ACHN (cell line): ENCODE results near the gene RHBDL1.

Source experiments
- DNase-seq: peaks from one replicate; pipeline ENCODE4 v3.0.0-alpha.2; 2015
- in situ Hi-C: cut with HindIII; loops from 2 replicates; pipeline ENCODE4 v1.10.0; 2017; ENCODE audit warnings: low sequenced_read_pairs, low pct_ligation_motif_present, low pct_unique_long_range_greater_than_20kb

The RHBDL1 gene

DNA sequence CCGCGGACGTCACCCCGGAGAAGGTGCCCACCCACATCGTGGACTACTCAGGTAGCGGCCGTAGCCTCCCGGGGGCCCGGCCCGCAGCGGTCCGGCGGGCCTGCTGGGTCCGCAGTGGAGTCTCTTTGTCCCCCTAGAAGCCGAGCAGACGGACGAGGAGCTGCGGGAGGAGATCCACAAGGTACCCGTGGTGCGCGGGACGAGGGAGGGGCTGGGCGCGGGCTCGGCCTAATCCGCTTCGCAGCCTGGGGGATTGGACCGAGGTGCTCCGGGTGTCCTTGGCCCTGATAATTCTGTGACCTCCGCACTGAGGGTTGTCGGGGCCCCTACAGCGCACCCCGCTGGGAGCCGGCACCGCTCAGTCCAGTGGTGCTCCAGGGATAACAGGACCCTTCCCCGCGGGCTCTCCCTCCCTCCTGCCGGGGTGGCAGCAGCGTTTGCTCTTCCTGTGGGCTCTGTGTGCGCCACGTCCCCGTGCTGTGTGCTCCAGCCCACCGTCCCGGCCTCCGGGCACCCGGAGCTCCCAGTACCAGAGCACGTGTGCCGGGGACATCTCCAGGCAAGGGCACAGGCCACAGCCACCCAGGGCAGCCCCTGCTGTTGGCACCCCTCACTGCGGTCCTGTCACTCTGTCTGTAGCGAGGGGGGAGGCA is 6.8 kb upstream of the RHBDL1 start:
- in situ Hi-C loops = no loop called here

DNA sequence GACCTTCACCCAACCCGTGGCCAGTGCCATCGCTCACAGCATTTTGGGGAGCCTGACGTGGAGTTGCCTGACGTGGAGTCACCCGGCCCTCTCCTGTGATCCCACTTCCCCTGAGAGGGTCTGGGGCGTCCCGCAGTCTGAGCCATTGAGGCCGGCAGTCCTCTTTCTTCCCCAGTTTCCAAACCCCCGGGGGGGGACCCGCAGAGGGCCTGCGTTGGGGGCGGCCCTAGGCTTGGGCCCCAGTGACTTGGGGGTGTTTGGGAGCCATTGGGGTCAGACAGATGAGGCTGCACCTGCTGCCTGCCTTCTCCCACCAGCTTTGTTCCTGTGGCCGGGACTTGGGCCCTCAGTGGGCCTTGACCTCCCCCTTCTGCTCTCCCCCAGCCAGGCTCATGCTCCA is 5.8 kb upstream of the RHBDL1 start:
- in situ Hi-C loops = no loop called here
- no peak for DNase-seq

More for the DNA sequence above, 6.8 kb upstream of the RHBDL1 start:
- DNase-seq = peak; percentile 29

DNA sequence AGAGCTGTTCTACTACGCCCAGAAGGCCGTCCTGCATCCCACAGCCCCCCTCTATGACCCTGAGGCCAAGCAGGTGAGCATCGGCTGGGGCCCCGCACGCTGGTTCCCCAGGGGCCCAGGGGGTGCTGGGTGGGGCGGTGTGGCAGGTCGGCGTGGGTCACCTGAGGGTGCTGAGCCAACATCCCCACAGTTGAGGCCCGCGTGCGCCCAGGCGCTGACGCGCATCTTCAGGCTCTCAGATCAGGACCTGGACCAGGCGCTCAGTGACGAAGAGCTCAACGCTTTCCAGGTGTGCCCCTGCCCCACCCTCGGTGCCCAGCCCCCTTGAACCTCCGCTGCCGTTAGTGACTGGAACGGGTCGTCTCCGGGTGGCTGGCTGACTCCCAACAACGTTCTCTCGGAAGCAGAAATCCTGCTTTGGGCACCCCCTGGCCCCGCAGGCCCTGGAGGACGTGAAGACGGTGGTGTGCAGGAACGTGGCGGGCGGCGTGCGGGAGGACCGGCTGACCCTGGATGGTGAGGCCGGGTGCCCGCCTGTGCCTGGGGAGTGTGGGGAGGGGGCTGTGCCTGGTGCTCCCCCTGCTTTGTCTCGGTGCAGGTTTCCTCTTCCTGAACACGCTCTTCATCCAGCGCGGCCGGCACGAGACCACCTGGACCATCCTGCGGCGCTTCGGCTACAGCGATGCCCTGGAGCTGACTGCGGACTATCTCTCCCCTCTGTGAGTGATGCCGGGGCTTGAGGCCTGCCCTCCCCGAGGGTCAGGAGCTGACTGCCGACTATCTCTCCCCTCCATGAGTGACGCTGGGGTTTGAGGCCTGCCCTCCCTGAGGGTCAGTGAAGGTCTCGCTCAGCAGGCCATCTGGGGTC is 4.8 kb upstream of the RHBDL1 start:
- in situ Hi-C loops = no loop called here
- DNase-seq = no peak

DNA sequence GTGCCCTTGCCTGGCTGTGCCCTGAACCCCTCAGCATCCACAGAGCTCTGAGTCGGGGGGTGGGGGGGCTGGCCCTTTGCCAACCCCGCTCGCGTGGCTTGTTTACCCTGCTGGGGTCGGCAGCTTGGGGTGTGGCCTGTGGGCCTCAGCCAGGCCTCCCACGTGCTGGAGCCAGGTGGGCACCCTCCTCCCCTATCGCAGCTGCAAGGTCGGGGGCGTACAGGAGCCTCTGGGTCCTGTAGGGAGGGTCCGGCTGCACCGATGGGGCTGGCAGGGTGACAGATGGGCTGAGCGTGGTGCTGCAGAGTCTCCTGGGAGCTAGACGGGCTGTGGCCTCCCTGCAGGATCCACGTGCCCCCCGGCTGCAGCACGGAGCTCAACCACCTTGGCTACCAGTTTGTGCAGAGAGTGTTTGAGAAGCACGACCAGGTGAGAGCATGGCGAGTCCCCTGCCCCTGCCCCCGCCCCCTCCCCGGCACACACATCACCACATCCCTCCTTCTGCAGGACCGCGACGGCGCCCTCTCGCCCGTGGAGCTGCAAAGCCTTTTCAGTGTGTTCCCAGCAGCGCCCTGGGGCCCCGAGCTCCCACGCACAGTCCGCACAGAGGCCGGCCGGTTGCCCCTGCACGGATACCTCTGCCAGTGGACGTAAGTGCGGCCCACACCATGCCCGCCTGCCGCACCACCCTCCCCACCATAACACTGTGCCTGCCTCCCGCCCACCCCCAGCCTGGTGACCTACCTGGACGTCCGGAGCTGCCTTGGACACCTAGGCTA is 3.9 kb upstream of the RHBDL1 start:
- in situ Hi-C loops = no loop called here
- no peak for DNase-seq

DNA sequence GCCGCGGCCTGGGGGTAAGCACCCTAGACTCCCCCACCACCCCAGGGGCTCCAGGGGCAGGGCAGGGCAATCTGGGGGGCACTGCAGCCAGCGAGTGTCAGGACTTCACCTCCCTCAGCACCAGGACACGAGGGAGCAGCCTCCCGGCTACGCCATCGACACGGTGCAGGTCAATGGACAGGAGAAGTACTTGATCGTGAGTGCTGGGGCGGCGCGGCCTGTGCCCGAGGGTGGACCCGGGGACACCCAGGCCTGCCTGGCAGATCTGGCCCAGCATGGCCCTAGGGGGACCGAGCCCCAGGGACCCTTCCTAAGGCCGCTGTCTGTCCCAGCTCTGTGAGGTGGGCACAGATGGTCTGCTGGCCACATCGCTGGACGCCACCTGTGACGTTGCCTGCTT is 3.1 kb upstream of the RHBDL1 start:
- no peak for DNase-seq
- in situ Hi-C loops = no loop called here

DNA sequence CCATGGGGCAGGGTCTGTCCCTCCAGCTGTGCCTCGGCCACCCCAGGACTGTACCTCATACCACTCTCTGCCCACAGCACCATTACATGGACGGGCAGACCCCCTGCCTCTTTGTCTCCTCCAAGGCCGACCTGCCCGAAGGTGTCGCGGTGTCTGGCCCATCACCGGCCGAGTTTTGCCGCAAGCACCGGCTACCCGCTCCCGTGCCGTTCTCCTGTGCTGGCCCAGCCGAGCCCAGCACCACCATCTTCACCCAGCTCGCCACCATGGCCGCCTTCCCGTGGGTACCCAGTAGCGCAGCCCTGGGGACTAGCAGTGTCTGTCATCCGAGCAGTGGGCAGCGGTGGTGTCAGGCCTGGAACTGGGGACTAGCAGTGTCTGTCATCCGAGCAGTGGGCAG is 2.6 kb upstream of the RHBDL1 start:
- no peak for DNase-seq
- in situ Hi-C loops = no loop called here

DNA sequence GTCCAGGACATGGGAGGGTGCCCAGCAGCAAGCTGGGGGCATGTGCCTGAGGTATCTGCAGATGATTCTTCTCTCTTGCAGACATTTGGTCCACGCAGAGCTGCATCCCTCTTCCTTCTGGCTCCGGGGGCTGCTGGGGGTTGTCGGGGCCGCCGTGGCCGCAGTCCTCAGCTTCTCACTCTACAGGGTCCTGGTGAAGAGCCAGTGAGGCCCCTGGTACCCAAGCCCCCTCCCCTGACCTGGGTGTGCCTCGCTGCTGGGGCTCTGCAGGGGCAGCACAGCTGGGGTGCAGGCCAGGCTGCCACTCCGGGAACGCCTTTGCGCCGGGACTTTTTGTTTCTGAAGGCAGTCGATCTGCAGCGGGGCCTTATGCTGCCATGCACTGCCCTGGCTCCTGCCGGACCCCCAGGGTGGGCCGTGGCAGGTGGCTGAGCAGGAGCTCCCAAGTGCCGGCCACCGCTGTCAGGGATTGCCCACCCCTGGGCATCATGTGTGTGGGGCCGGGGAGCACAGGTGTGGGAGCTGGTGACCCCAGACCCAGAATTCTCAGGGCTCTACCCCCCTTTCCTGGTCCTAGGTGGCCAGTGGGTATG is 2.0 kb upstream of the RHBDL1 start:
- in situ Hi-C loops = no loop called here
- DNase-seq = no peak

DNA sequence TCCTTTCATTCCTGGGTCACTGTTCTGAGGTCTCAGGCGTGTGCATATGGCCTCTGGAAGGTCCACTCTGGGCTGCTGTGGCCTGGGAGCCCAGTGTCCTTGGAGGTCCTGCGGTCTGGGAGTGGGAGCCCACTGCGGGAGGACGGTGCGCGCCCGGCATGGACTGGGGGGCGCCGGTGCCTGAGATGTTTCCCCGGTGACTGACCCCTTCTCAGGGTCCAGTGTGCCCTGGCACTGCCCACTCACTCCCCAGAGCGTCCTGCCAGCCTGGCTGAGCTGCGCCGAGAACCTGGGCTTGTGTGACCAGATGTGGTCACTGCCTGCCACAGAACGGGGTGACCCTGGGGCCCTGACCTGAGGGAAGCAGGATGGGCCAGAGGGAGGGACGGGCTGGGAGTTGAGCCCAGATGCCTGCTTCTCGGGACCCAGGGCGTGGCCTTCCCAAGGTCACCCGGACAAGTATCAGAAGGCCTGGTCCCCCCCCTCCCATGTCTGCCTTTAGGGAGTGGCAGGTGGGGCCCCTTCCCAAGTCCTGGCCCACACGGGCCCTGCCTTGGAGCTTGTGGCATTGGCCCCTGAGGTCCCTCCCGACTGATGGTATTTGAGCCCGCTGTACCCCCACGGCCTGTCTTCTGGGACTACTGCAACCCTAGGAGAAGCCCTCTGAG is 1.1 kb upstream of the RHBDL1 start:
- no peak for DNase-seq
- in situ Hi-C loops = no loop called here

DNA sequence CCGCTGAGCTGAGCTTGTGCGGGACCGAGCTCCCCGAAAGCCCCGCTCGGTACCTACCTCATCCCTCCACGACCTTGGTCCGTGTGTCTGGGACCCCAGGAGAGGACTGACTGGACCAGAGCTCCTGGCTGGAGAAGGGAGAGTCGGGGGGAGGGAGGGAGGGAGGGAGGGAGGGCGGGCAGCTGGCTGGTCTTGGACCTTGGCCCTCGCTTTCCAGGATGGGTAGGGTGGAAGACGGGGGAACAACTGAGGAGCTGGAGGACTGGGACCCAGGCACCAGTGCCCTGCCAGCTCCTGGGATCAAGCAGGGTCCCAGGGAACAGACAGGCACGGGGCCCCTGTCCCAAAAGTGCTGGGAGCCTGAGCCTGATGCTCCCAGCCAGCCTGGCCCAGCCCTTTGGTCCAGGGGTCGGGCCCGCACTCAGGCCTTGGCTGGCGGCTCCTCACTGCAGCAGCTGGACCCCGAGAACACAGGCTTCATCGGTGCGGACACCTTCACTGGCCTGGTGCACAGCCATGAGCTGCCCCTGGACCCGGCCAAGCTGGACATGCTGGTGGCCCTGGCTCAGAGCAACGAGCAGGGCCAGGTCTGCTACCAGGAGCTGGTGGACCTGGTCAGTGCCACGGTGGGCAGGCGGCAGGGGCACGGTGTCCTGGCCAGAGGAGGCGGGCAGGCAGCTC is 553 bp downstream of the RHBDL1 start:
- in situ Hi-C loops = no loop called here
- no peak for DNase-seq

DNA sequence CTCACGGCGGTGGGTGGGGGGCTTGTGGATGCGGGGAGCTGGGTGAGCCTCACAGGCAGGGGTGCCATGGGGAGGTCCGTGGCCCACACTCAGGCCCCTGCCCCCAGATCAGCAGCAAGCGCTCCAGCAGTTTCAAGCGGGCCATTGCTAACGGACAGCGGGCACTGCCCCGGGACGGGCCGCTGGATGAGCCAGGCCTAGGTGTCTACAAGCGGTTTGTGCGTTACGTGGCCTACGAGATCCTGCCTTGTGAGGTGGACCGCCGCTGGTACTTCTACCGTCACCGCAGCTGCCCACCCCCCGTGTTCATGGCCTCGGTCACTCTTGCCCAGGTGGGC is 1.1 kb downstream of the RHBDL1 start:
- in situ Hi-C loops = no loop called here
- DNase-seq = no peak

DNA sequence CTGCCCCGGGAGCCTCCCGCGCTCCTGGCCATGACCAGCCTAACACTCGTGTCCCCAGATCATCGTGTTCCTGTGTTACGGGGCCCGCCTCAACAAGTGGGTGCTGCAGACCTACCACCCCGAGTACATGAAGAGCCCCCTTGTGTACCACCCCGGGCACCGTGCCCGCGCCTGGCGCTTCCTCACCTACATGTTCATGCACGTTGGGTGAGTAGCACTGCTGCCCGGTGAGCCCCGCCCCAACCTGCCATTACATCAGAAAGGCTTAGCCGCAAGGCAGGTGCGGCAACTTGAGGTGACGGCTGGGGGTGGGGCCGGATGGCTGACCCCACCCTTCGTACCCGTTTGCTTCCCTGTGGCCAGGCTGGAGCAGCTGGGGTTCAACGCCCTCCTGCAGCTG is 1.4 kb downstream of the RHBDL1 start:
- no peak for DNase-seq
- in situ Hi-C loops = no loop called here

DNA sequence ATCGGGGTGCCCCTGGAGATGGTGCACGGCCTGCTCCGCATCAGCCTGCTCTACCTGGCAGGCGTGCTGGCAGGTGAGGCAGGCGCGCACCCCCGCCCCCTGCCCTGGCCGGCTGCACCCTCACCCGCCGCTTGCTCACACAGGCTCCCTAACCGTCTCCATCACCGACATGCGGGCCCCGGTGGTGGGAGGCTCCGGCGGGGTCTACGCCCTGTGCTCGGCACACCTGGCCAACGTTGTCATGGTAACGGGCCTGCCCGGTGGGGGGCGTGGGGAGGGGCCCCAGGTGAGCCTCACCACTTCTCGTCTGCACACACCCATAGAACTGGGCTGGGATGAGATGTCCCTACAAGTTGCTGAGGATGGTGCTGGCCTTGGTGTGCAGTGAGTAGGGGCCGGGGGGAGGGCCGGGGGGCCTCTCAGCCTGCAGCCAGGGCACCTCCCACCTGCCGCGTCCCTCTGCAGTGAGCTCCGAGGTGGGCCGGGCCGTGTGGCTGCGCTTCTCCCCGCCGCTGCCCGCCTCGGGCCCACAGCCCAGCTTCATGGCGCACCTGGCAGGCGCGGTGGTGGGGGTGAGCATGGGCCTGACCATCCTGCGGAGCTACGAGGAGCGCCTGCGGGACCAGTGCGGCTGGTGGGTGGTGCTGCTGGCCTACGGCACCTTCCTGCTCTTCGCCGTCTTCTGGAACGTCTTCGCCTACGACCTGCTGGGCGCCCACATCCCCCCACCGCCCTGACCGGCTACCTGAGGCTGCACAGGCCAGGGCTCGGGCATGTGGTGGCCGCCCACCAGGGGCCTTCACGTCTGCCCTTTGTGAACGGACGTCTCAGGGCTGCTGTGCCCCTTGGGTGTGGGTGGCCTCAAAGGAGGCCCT is 2.1 kb downstream of the RHBDL1 start:
- in situ Hi-C loops = no loop called here
- no peak for DNase-seq

DNA sequence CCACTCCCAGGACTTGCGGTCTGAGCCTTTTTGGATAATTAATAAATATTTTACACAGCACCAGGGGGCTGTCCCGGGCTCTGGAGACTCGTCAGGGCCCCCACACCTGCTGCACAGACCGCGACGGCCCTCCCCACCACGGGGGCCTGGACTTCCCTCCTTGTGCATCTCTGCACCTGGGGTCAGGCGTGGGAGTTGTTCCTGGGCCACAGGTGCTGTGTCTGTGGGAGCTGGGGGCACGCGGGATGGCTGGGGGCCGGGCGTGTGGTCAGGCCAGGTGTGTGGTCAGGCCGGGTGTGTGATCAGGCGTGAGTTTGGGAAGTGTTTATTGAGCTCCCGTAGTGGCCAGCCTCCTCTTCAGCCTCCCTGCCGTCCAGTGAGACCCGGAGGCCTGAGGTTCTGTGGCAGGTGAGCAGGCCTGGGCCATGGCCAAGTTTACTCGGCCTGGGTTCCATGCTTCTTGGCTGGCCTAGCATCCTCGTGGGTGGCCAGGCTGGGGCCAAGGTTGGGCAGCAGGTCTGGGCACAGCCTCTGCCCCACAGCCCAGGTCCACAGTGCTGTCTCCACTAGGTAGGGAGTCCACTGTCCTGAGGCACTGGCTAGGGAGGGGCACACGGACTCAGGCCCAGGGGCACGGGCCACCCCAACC is 2.9 kb downstream of the RHBDL1 start:
- in situ Hi-C loops = no loop called here
- no peak for DNase-seq

DNA sequence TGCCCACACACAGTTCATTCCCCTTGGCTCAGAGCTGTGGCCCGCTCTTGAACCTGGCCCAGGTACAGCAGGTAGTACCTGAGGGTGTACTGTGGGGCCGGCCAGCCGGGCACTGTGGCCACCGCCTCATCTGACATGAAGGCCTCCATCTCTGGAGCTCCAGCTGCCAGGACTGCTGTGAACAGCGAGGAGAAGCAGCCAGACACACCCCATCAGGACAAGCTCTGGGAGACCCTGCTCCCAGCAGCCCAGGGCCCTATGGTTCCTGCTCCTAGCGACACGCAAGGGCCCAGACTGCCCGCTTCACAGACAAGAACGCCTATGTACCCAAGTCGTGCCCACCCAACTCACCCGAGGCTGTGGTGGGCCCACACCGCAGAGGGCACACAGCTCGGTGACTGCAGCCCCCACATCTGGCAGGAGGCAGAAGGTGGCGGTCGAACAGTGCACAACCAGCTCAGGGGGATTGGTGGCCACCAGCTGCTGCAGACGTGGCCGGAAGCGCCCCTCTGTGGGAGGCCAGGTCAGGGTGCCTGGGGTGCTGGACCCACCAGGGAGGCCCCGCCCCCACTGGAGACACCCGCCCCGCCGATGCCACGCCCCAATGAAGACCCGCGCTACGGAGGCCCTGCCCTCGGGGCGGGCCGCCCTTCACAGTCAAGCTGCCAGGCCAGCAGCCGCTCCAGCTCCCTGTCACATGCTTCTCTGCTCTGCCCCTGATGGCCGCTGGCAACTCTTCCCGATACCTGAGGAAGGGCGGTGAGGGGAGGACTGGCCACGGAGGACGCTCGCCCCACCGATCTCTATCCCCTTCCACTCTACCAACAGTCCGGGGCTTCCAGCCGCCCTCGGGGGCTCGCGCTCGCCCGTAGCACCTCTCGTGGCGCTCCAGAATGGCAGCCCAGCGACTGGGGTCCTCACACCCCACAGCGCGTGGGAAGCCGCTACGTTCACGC is 3.7 kb downstream of the RHBDL1 start:
- peak; percentile 78 for DNase-seq
- in situ Hi-C loops = no loop called here

DNA sequence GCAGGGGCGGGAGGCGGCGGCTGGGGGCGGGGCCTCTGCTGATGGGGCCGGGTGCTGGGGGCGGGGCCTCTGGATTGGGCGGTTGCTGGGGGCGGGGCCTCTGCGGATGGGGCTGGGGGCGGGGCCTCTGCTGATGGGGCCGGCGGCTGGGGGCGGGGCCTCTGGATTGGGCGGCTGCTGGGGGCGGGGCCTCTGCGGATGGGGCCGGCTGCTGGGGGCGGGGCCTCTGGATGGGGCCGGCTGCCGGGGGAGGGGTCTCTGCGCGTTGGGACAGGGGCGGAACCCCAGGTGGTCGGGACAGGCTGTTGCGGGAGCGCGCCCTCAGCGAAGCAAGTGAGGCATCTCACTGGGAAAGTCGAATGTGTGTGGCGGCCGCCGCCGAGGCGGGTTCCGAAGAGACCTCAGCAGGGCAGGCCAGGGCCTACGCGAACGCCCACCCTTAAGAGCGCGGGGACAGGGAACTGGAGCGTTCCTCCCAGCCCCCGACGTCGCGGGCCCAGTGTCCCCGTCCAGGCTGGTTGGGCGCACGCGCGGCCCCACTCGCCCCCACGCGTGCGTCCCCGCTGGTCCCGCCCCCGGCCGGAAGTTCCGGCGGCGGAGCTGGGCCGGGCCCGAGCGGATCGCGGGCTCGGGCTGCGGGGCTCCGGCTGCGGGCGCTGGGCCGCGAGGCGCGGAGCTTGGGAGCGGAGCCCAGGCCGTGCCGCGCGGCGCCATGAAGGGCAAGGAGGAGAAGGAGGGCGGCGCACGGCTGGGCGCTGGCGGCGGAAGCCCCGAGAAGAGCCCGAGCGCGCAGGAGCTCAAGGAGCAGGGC is 4.5 kb downstream of the RHBDL1 start, which contains the start of gene STUB1:
Gene STUB1 (plus strand): TSS at position 597 of the 811 bp plus-strand sequence. CDS start 116 bp downstream, at position 713.
- in situ Hi-C loops = no loop called here
- DNase-seq = peak; percentile 89
